Uterus (tissue), 4 donors: ENCODE data around the gene MICAL2. TPM values are rescaled to one million over a fixed set of nuclear protein-coding genes. Genes with fewer than 3 reads are reported as not detected.

Experiments used
- DNase-seq, 2 donors: peaks; one replicate each; pipeline ENCODE4 v3.0.0-alpha.2; 2019 to 2020
- H3K27ac ChIP-seq, 2 donors: fragments of 200-600 bp; sonication (generic); 1 replicate in 1 of 2; 2 replicates in 1 of 2; pipeline ENCODE4 v1.5.1; 2016 to 2018
- H3K27me3 ChIP-seq, 2 donors: fragments of 200-600 bp; sonication (generic); one replicate each; pipeline ENCODE4 v1.5.1; 2018 to 2019; ENCODE audit warnings: control low read depth in 1 of 2
- H3K36me3 ChIP-seq, 2 donors: fragments of 200-600 bp; sonication (generic); one replicate each; pipeline ENCODE4 v1.5.1; 2019; ENCODE audit warnings: control low read depth in 1 of 2
- H3K4me1 ChIP-seq, 2 donors: fragments of 200-600 bp; sonication (generic); one replicate each; pipeline ENCODE4 v1.5.1; 2018 to 2019; ENCODE audit warnings: control low read depth in 1 of 2
- H3K4me3 ChIP-seq, 2 donors: fragments of 200-600 bp; sonication (generic); 1 replicate in 1 of 2; 2 replicates in 1 of 2; pipeline ENCODE4 v1.5.1; 2018 to 2019; ENCODE audit warnings: mild to moderate bottlenecking in 1 of 2
- H3K9me3 ChIP-seq, 2 donors: fragments of 200-600 bp; sonication (generic); one replicate each; pipeline ENCODE4 v1.5.1; 2019; ENCODE audit warnings: control low read depth in 1 of 2
- POLR2A ChIP-seq, 2 donors: fragments of 450-650 bp; IDR thresholded peaks; one replicate each; pipeline ENCODE4 v1.6.1; 2016; ENCODE audit warnings: antibody characterized with exemption in 2 of 2, mild to moderate bottlenecking in 1 of 2, moderate library complexity in 1 of 2
- intact Hi-C: fragments of 100-400 bp; cut with DNase I; formaldehyde crosslinking; loops from one replicate; pipeline ENCODE4 v1.15.1; 2023; ENCODE audit warnings: low total_unique reads
- total RNA-seq, 4 donors: library from RNA; depleted of rRNA in 3 of 4; stranded (reverse); fragments of >200 nt in 3 of 4; gene quantifications; one replicate each; pipeline versions ENCODE4 v1.1.0 to v1.2.4, GENCODE V29; 2014 to 2023
- TF ChIP-seq, protein P1 (sequence below), 4 experiments: fragments of 200-600 bp in 2 of 4; fragments of 450-650 bp in 2 of 4; sonication (generic) in 2 of 4; IDR thresholded peaks; one replicate each; pipeline ENCODE4 v1.5.1; 2016 to 2019; ENCODE audit warnings: antibody characterized with exemption in 4 of 4, mild to moderate bottlenecking in 2 of 4, moderate library complexity in 1 of 4
- donor health status: DM: yes; HTN: yes; CAD: no.

MICAL2 gene
- total RNA-seq, 4 donors from 2014 or later = 29.6 to 139 (median 53.1) TPM

DNA sequence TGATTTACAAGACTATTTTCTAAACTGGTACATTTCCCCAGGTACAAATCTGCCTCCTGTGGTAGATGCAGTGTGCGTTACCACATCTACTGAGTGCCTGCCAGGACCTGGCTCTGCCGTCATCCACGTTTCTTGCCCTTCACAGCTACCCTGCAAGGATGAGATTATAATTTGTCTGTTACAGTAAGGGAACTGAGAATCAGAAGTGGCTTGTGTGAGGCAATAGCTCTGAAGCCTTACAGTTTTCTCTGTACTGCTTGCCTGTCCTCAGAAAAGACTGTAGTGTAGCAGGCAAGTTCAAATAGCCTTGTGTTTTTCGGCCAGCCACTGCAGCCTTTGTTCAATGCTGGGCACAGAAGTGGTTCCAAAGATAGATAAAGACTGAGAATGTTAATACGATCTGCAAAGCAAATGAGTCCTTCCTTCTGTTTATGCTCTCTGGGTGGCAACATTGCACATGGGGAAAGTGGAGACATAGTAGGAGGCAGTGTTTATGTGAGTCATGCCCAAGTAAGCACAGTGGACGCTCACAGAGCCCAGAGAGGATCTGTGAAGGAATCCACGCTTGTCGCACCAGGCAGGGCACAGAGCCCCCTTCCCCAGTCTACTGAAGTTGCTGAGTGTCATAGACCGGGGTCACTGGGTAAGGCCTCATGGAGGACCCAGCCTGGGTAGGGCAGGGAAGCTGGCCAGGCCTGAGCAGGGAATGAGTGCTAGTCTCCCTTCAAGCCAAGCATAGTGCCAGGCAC lies 49.1 kb downstream of the MICAL2 start:
- H3K27me3 ChIP-seq = no peaks in the 10 kb centered on the region
- no peaks in the 10 kb centered on the region for H3K9me3 ChIP-seq
- H3K36me3 ChIP-seq = no peaks in the 10 kb centered on the region
- H3K4me3 ChIP-seq = no peak overlapping the region
- H3K27ac ChIP-seq = peak overlapping the region; percentile 84 to 88
- H3K4me1 ChIP-seq = peaks cover 23 to 26% of the 10 kb centered on the region in 2 donors
- DNase-seq = peak in 1 of 2 donors; percentile 56
- intact Hi-C loops = no loop called here
- TF ChIP-seq POLR2A (IDR thresholded peaks at IDR 0.05) = no peak
- TF ChIP-seq, protein P1, sequence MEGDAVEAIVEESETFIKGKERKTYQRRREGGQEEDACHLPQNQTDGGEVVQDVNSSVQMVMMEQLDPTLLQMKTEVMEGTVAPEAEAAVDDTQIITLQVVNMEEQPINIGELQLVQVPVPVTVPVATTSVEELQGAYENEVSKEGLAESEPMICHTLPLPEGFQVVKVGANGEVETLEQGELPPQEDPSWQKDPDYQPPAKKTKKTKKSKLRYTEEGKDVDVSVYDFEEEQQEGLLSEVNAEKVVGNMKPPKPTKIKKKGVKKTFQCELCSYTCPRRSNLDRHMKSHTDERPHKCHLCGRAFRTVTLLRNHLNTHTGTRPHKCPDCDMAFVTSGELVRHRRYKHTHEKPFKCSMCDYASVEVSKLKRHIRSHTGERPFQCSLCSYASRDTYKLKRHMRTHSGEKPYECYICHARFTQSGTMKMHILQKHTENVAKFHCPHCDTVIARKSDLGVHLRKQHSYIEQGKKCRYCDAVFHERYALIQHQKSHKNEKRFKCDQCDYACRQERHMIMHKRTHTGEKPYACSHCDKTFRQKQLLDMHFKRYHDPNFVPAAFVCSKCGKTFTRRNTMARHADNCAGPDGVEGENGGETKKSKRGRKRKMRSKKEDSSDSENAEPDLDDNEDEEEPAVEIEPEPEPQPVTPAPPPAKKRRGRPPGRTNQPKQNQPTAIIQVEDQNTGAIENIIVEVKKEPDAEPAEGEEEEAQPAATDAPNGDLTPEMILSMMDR (IDR thresholded peaks at IDR 0.05) = no peak

DNA sequence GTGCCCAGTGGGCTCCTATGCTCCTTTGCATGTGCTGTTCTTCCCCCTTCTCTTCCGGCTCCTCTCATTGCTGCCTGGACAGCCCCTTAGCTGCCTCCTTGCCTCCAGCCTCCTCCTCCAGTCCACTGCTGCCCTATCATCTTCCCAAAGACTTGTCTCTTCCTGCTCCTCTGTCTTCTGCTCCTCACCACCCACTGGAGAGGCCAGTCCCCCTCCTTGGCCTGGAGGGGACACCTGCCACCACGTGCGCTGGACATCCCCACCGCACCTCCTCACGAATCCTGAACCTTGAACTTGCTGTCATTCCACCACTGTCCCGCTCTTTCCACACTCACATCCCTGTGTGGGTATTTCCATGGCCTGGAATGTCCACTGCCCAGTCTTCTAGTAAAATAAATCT lies 49.8 kb downstream of the MICAL2 start:
- Histone ChIP-seq H3K4me3 (no peak overlapping the region), H3K27ac (peak overlapping the region; percentile 84 to 88), H3K9me3 (no peaks in the 10 kb centered on the region), H3K36me3 (no peaks in the 10 kb centered on the region), H3K4me1 (peaks cover 25 to 28% of the 10 kb centered on the region in 2 donors), H3K27me3 (no peaks in the 10 kb centered on the region)
- DNase-seq = peak in 1 of 2 donors; percentile 14
- intact Hi-C loops = no loop called here
- TF ChIP-seq, protein P1 (IDR thresholded peaks at IDR 0.05) = no peak
- no peak for TF ChIP-seq POLR2A (IDR thresholded peaks at IDR 0.05)

DNA sequence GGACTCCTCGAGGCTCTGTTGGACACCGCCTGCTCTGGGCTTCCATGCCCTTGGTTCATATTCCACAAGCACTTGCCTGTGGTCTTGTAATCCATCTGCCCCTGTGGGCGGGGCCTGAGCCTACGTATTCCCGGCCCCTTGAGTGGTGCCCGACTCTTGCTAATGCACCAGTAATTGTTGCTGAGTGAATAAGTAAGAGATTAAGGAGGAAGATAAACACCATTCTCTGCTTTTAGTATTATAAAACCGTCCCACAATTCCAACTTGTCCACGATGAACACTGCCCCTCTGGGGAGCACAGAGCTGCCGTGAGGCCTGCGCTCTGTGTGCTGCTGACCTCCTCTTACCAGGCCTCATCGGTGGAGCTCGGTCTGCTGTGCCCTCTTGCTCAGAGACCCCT lies 50.3 kb downstream of the MICAL2 start:
- Histone ChIP-seq H3K36me3 (no peaks in the 10 kb centered on the region), H3K27ac (peak overlapping the region; percentile 84 to 88), H3K4me1 (peaks cover 25 to 32% of the 10 kb centered on the region in 2 donors), H3K27me3 (no peaks in the 10 kb centered on the region), H3K9me3 (no peaks in the 10 kb centered on the region), H3K4me3 (no peak overlapping the region)
- intact Hi-C loops = no loop called here
- TF ChIP-seq POLR2A (IDR thresholded peaks at IDR 0.05) = no peak
- TF ChIP-seq, protein P1 (IDR thresholded peaks at IDR 0.05) = no peak
- peak in 1 of 2 donors; percentile 46 for DNase-seq

DNA sequence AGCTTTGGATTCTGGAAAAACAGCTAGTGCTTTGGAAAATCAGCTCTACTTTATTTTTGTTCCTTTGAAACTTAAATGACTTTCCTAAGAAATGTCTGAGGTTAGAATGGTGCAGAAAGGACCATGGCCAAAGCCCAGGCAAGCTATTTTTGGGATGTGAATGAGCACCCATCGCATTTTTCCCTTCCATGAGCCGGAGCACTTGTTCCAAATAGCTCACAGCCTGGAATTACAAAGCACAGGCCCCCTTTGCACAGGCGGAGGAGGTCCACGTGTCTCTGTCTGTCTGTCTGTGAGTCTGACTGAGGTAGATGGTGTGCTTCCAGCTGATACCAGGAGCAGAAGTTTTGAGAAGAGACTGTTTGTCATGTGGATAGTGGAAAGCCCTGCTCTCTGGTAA lies 50.7 kb downstream of the MICAL2 start:
- intact Hi-C loops = no loop called here
- DNase-seq = peak in 1 of 2 donors; percentile 21

More for the DNA sequence above, 50.7 kb downstream of the MICAL2 start:
- H3K9me3 ChIP-seq = no peaks in the 10 kb centered on the region
- H3K36me3 ChIP-seq = no peaks in the 10 kb centered on the region
- peak overlapping the region; percentile 84 to 88 for H3K27ac ChIP-seq
- H3K27me3 ChIP-seq = no peaks in the 10 kb centered on the region
- peaks cover 25 to 35% of the 10 kb centered on the region in 2 donors for H3K4me1 ChIP-seq
- TF ChIP-seq POLR2A (IDR thresholded peaks at IDR 0.05) = no peak
- TF ChIP-seq, protein P1 (IDR thresholded peaks at IDR 0.05) = no peak
- no peak overlapping the region for H3K4me3 ChIP-seq
